Pons (tissue), 1 donor: Measurements from ENCODE around the gene TRMU.

ENCODE experiments used
- DNase-seq: peaks from one replicate; pipeline ENCODE4 v3.0.0-alpha.2; 2016; ENCODE audit warnings: low spot score

TRMU gene

GRCh38 chr22:46336119-46337078, 885 bp downstream of the TRMU start:
- DNase-seq: peak; percentile 8

GRCh38 chr22:46337870-46338269, 2.4 kb downstream of the TRMU start:
- DNase-seq: no peak

GRCh38 chr22:46338636-46339035, 3.1 kb downstream of the TRMU start:
- DNase-seq: no peak

- DNase-seq: no peak
Measured at GRCh38 chr22:46339956-46340355, 4.4 kb downstream of the TRMU start.

GRCh38 chr22:46340676-46341075, 5.2 kb downstream of the TRMU start:
- DNase-seq: no peak

- no peak for DNase-seq
Measured at GRCh38 chr22:46346680-46347405, 11.3 kb downstream of the TRMU start.

GRCh38 chr22:46347646-46348045, 12.1 kb downstream of the TRMU start:
- no peak for DNase-seq

GRCh38 chr22:46348099-46348695, 12.7 kb downstream of the TRMU start:
- no peak for DNase-seq

GRCh38 chr22:46349238-46349637, 13.7 kb downstream of the TRMU start:
- DNase-seq: no peak

- DNase-seq: no peak
Measured at GRCh38 chr22:46349681-46350080, 14.2 kb downstream of the TRMU start.

GRCh38 chr22:46350121-46350520, 14.6 kb downstream of the TRMU start:
- peak; percentile 15 for DNase-seq

- no peak for DNase-seq
Measured at GRCh38 chr22:46350646-46351045, 15.1 kb downstream of the TRMU start.

- DNase-seq: no peak
Measured at GRCh38 chr22:46351131-46351735, 15.7 kb downstream of the TRMU start.

GRCh38 chr22:46351767-46352166, 16.3 kb downstream of the TRMU start:
- DNase-seq: no peak

- DNase-seq: no peak
Measured at GRCh38 chr22:46352276-46352675, 16.8 kb downstream of the TRMU start.

GRCh38 chr22:46352691-46353386, 17.3 kb downstream of the TRMU start:
- no peak for DNase-seq

- no peak for DNase-seq
Measured at GRCh38 chr22:46353483-46354105, 18.1 kb downstream of the TRMU start.

- no peak for DNase-seq
Measured at GRCh38 chr22:46354176-46354992, 18.9 kb downstream of the TRMU start.

GRCh38 chr22:46354993-46355305, 19.4 kb downstream of the TRMU start:
- no peak for DNase-seq

GRCh38 chr22:46355369-46355995, 20.0 kb downstream of the TRMU start:
- DNase-seq: peak; percentile 28
